HG03457 (cell line): ENCODE results near the gene MUSK.

Experiments
- ATAC-seq: cut with Tn5 transposase; IDR thresholded peaks from one replicate; pipeline ENCODE4 v1.9.1; 2021; ENCODE audit warnings: moderate number of reproducible peaks; ENCODE audit not compliant: unreplicated experiment

Gene MUSK

DNA sequence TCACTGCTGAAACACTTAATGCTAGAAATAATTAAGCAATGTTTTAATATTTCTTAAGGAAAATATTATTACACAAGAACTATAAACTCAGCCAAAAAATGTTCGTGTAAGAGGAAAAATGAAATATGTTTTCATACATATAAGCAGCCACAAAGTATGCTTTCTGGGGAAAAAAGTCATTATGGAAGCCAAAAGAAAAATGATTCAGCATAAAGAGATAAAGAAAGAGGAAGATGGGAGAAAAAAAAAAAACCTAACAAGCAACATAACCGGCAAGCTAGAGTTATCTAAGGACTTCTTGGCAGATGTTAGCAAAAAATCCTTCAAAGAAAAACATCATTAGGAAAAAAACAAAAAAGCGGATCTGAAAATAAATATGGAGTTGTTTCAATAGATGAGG lies 179.1 kb downstream of the MUSK start:
- ATAC-seq: no peak

DNA sequence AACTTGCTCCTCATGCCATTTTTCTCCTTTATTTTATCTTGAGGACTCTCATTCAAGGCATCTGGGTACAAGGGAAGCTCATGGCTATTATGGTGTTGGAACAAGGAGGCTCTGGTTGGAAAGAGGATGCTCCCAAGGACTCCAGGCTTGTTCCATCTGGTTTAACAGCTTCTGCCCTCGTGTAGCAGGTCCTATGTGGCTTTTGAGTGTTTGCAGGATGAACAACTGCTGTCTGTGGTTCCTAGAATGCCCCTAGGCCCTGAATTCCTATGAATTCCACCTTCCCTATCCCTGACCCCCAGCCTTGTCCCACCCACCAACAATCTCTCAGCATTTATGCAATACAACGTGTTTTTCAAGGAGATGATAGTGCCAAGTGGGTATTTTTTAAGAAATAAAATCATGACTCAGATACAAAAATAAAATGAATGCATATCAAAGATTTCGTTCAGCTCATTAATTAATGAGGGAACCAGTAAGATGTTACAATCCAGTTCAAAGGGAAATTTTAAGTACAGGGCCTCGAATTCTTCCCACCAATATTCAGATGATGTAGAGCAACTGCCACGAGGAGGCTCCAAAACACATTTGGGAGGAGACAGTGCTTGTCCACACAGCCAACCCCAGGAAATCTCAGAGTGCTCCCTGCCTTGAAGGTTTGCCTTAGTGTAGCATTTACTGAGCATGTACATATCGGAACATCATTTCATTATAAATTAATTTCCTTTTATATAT lies 182.0 kb downstream of the MUSK start:
- no peak for ATAC-seq
